Natural killer cell (primary cell): ENCODE results near the gene IPO13. TPM values are rescaled to one million over a fixed set of nuclear protein-coding genes. Genes with fewer than 3 reads are reported as not detected.

Experiments
- ATAC-seq, 3 donors: fragments of 150-1000 bp in 2 of 3; fragments of 200-7000 bp in 1 of 3; cut with Tn5 transposase; 1 replicate in 1 of 3; 2 replicates in 2 of 3; pipeline ENCODE4 v1.10.0; 2021; ENCODE audit warnings: mild to moderate bottlenecking in 2 of 3, moderate library complexity in 2 of 3
- DNase-seq, 2 donors: peaks; one replicate each; pipeline versions ENCODE4 v3.0.0 to v3.0.0-alpha.2; 2013 to 2021; ENCODE audit warnings: mixed read lengths in 1 of 2
- H3K27ac ChIP-seq: one replicate; pipeline ENCODE4 v1.5.1; 2013; ENCODE audit warnings: mild to moderate bottlenecking, low read length
- H3K27me3 ChIP-seq: one replicate; pipeline ENCODE4 v1.6.1; 2013; ENCODE audit warnings: low read length; ENCODE audit not compliant: control insufficient read depth, insufficient read depth
- H3K36me3 ChIP-seq: one replicate; pipeline ENCODE4 v1.6.1; 2013; ENCODE audit warnings: low read length; ENCODE audit not compliant: control insufficient read depth, insufficient read depth
- H3K4me1 ChIP-seq: one replicate; pipeline ENCODE4 v1.6.1; 2013; ENCODE audit warnings: low read length; ENCODE audit not compliant: control insufficient read depth, insufficient read depth
- H3K4me3 ChIP-seq: one replicate; pipeline ENCODE4 v1.5.1; 2013; ENCODE audit warnings: low read length
- H3K9me3 ChIP-seq: one replicate; pipeline ENCODE4 v1.6.1; 2013; ENCODE audit warnings: low read length; ENCODE audit not compliant: control insufficient read depth, insufficient read depth
- H3K27ac Mint-ChIP-seq, 2 donors: one replicate each; pipeline ENCODE4 v1.8.0; 2022; ENCODE audit warnings: mild to moderate bottlenecking in 2 of 2, mixed read lengths in 2 of 2, moderate library complexity in 1 of 2
- H3K27me3 Mint-ChIP-seq, 2 donors: one replicate each; pipeline ENCODE4 v1.8.0; 2022; ENCODE audit warnings: low read depth in 2 of 2, mixed read lengths in 2 of 2
- H3K36me3 Mint-ChIP-seq: one replicate; pipeline ENCODE4 v1.8.0; 2022; ENCODE audit warnings: mixed read lengths
- H3K4me1 Mint-ChIP-seq, 2 donors: one replicate each; pipeline ENCODE4 v1.8.0; 2022; ENCODE audit warnings: mixed read lengths in 2 of 2
- H3K4me3 Mint-ChIP-seq: one replicate; pipeline ENCODE4 v1.8.0; 2022; ENCODE audit warnings: mild to moderate bottlenecking, moderate library complexity, mixed read lengths
- H3K9me3 Mint-ChIP-seq, 2 donors: one replicate each; pipeline ENCODE4 v1.8.0; 2022; ENCODE audit warnings: mixed read lengths in 2 of 2
- WGBS: methylation state at CpG from one replicate; pipeline ENCODE4 v1.1.7; 2013; ENCODE audit warnings: missing lambda C conversion rate; ENCODE audit not compliant: insufficient coverage; 5-methylcytosine and 5-hydroxymethylcytosine counted together
- intact Hi-C: fragments of 100-400 bp; cut with micrococcal nuclease; formaldehyde crosslinking; loops from one replicate; pipeline ENCODE4 v1.14.2; 2022
- total RNA-seq, 4 donors: library from RNA; stranded (reverse); fragments of 120-200 nt in 1 of 4; gene quantifications; one replicate each; pipeline versions ENCODE4 v1.2.3 to v1.2.4, GENCODE V29; 2013 to 2022
- TF ChIP-seq, protein P1 (sequence below): fragments of 200-600 bp; IDR thresholded peaks from one replicate; pipeline ENCODE4 v1.8.0; 2022; ENCODE audit warnings: antibody characterized with exemption

The IPO13 gene
- total RNA-seq, 3 donors from 2014 or later (not counting 1 experiment from before 2014, with no cell fraction given), result 18.1 to 22.7 (median 18.4) TPM

DNA sequence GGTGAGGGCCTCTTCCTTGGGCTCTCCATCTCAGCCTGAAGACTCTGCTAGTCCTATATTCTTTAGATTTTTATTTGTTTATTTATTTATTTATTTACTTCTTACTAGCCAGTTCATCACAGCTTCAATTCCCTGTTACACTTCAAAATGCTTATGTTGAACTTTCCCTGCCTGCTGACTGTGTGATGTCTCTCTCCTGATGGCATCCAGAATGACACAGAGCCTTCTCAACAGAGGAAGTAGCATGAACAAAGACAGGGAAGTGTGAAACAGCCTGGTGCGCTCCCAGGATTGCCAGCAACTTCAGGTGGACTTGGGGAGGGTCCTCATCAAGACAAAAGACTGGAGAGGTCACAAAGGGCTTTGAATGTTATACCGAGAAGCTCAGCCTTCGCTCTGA lies 4.3 kb upstream of the IPO13 start:
- H3K4me1 Mint-ChIP-seq, result peaks cover 19 to 39% of the 10 kb centered on the region in 2 donors
- Histone ChIP-seq H3K4me1 (peaks cover 17% of the 10 kb centered on the region), H3K4me3 (no peak overlapping the region), H3K27ac (no peak overlapping the region), H3K9me3 (no peaks in the 10 kb centered on the region), H3K27me3 (no peaks in the 10 kb centered on the region), H3K36me3 (no peaks in the 10 kb centered on the region)
- TF ChIP-seq, protein P1, sequence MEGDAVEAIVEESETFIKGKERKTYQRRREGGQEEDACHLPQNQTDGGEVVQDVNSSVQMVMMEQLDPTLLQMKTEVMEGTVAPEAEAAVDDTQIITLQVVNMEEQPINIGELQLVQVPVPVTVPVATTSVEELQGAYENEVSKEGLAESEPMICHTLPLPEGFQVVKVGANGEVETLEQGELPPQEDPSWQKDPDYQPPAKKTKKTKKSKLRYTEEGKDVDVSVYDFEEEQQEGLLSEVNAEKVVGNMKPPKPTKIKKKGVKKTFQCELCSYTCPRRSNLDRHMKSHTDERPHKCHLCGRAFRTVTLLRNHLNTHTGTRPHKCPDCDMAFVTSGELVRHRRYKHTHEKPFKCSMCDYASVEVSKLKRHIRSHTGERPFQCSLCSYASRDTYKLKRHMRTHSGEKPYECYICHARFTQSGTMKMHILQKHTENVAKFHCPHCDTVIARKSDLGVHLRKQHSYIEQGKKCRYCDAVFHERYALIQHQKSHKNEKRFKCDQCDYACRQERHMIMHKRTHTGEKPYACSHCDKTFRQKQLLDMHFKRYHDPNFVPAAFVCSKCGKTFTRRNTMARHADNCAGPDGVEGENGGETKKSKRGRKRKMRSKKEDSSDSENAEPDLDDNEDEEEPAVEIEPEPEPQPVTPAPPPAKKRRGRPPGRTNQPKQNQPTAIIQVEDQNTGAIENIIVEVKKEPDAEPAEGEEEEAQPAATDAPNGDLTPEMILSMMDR, result no peak
- intact Hi-C loops, result no loop called here
- H3K9me3 Mint-ChIP-seq, result no peaks in the 10 kb centered on the region
- H3K36me3 Mint-ChIP-seq, result no peaks in the 10 kb centered on the region
- no peak overlapping the region for H3K4me3 Mint-ChIP-seq
- H3K27me3 Mint-ChIP-seq, result peaks cover 0 to 2% of the 10 kb centered on the region in 2 donors
- 95% methylated on average over 3 of the region's 3 CpGs for WGBS
- DNase-seq, result no peak
- ATAC-seq, result no peak
- no peak overlapping the region for H3K27ac Mint-ChIP-seq

DNA sequence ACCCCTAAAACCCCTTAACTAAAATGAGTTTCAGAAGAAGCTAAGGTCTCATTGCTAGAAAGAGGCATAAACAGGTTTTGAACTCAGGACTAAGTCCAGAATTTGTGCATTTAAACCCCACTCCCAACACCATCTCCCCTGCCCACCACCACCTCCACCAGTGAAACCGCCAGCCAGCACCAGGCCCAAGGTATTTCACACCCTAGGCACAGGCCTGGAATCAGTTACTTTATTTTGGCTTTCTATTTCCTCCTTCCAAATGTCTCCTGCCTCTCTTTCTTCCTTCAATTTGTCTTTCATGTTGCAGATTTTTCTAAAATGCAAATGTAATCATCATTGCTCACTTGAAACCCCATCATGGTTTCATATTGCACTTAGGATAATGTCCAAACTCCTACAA lies 1.9 kb upstream of the IPO13 start:
- Mint-ChIP-seq H3K9me3 (no peaks in the 10 kb centered on the region), H3K4me1 (peaks cover 24 to 50% of the 10 kb centered on the region in 2 donors), H3K27me3 (no peaks in the 10 kb centered on the region), H3K36me3 (no peaks in the 10 kb centered on the region), H3K27ac (no peak overlapping the region), H3K4me3 (peak overlapping the region; percentile 61)
- Histone ChIP-seq H3K36me3 (peaks cover under 1% of the 10 kb centered on the region), H3K27ac (no peak overlapping the region), H3K27me3 (no peaks in the 10 kb centered on the region), H3K4me3 (no peak overlapping the region), H3K9me3 (no peaks in the 10 kb centered on the region), H3K4me1 (peaks cover 33% of the 10 kb centered on the region)
- intact Hi-C loops, result no loop called here
- DNase-seq (no peak), ATAC-seq (no peak)
- TF ChIP-seq, protein P1, result no peak
- WGBS, result 94% methylated on average over 1 of the region's 1 CpG

DNA sequence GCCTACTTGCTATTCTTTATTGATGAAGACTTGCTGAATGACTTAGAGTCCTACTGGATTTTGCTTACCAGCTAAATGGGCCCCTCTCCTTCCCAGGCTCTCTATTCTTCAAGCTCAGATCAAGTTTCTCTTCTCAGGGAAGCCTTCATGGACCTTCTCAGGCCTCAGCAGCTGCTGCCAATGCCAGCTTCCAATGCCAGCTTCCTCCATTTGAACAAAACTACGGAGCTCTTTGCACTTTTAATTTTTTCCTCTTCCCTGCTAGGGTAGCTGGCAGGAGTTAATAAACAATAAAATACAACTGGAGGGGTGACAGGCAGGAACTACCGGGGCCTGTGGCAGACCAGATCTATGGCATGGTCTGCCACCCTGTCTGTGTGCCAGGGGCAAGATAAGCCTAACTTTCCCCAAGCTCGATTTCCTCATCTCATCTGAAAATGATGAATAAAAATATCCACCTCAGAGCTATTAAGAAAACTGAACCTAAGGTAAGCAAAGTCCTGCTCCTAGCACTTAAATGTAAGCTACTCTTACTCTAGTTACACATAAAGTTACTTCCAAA lies 995 bp upstream of the IPO13 start:
- H3K36me3 Mint-ChIP-seq, result no peaks in the 10 kb centered on the region
- intact Hi-C loops, result loop anchor here (1.0 kb wide), 2 partner anchors 24 to 29 kb away; partner anchors contain the start of gene ATP6V0B
- H3K4me1 Mint-ChIP-seq, result peaks cover 30 to 57% of the 10 kb centered on the region in 2 donors
- Histone ChIP-seq H3K27ac (peak overlapping the region; percentile 95), H3K4me1 (peaks cover 33% of the 10 kb centered on the region), H3K9me3 (no peaks in the 10 kb centered on the region), H3K27me3 (no peaks in the 10 kb centered on the region), H3K36me3 (peaks cover 2% of the 10 kb centered on the region), H3K4me3 (peak overlapping the region; percentile 54)
- 6% methylated on average over 3 of the region's 3 CpGs for WGBS
- H3K9me3 Mint-ChIP-seq, result no peaks in the 10 kb centered on the region
- H3K27ac Mint-ChIP-seq, result peak overlapping the region; percentile 88 to 98
- ATAC-seq (no peak), DNase-seq (no peak)
- no peaks in the 10 kb centered on the region for H3K27me3 Mint-ChIP-seq
- TF ChIP-seq, protein P1, result no peak
- H3K4me3 Mint-ChIP-seq, result peak overlapping the region; percentile 91
